ENCODE results near the gene LRRC73.

GRCh38 chr6:43475516-43475915 lies 34.6 kb downstream of the LRRC73 start:
- TF ChIP-seq USF1 (IDR thresholded peaks at IDR 0.05) = no peak
- no peak for TF ChIP-seq RAD21 (IDR thresholded peaks at IDR 0.05; ENCODE audit: low read depth)
- no peak for TF ChIP-seq CREB1 (IDR thresholded peaks at IDR 0.05; ENCODE audit: low read depth)
- no peak for TF ChIP-seq EGR1 (IDR thresholded peaks at IDR 0.05)
- TF ChIP-seq, protein P1, sequence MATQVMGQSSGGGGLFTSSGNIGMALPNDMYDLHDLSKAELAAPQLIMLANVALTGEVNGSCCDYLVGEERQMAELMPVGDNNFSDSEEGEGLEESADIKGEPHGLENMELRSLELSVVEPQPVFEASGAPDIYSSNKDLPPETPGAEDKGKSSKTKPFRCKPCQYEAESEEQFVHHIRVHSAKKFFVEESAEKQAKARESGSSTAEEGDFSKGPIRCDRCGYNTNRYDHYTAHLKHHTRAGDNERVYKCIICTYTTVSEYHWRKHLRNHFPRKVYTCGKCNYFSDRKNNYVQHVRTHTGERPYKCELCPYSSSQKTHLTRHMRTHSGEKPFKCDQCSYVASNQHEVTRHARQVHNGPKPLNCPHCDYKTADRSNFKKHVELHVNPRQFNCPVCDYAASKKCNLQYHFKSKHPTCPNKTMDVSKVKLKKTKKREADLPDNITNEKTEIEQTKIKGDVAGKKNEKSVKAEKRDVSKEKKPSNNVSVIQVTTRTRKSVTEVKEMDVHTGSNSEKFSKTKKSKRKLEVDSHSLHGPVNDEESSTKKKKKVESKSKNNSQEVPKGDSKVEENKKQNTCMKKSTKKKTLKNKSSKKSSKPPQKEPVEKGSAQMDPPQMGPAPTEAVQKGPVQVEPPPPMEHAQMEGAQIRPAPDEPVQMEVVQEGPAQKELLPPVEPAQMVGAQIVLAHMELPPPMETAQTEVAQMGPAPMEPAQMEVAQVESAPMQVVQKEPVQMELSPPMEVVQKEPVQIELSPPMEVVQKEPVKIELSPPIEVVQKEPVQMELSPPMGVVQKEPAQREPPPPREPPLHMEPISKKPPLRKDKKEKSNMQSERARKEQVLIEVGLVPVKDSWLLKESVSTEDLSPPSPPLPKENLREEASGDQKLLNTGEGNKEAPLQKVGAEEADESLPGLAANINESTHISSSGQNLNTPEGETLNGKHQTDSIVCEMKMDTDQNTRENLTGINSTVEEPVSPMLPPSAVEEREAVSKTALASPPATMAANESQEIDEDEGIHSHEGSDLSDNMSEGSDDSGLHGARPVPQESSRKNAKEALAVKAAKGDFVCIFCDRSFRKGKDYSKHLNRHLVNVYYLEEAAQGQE (IDR thresholded peaks at IDR 0.05; ENCODE audit: low read depth) = no peak
- no peak for TF ChIP-seq TCF12 (IDR thresholded peaks at IDR 0.05; ENCODE audit: low read depth)
- TF ChIP-seq EP300 (IDR thresholded peaks at IDR 0.05; ENCODE audit: borderline replicate concordance) = no peak
- no peak for TF ChIP-seq YY1 (IDR thresholded peaks at IDR 0.05; ENCODE audit: low read depth)
